ENCODE results near the gene SMIM28.
A peak's percentile ranks its signal among the peaks of the same experiment; 100 is the strongest.
"Not testable (repeated sequence)": the region's sequence is repeated elsewhere in the genome, so short reads cannot be mapped to it uniquely, and the experiment has no call there.

SMIM28 gene

GRCh38 chr6:138377844-138378243 lies at the start of gene SMIM28:
Gene SMIM28 (plus strand): TSS chr6:138377905. CDS start chr6:138378073, 168 bp downstream.
- no peak for DNase-seq (ENCODE audit: low spot score)

GRCh38 chr6:138328210-138328609 lies 49.5 kb upstream of the SMIM28 start:
- no peak for DNase-seq (ENCODE audit: low spot score)

GRCh38 chr6:138330763-138331162 lies 46.9 kb upstream of the SMIM28 start:
- DNase-seq (ENCODE audit: low spot score), result no peak

- no peak for DNase-seq (ENCODE audit: low spot score)
Observed at GRCh38 chr6:138331444-138331843, 46.3 kb upstream of the SMIM28 start.

GRCh38 chr6:138331984-138332383 lies 45.7 kb upstream of the SMIM28 start:
- no peak for DNase-seq (ENCODE audit: low spot score)

GRCh38 chr6:138334000-138334399 lies 43.7 kb upstream of the SMIM28 start:
- no peak for DNase-seq (ENCODE audit: low spot score)

- no peak for DNase-seq (ENCODE audit: low spot score)
Observed at GRCh38 chr6:138334963-138335362, 42.7 kb upstream of the SMIM28 start.

GRCh38 chr6:138336221-138336620 lies 41.5 kb upstream of the SMIM28 start:
- DNase-seq (ENCODE audit: low spot score), result no peak

GRCh38 chr6:138337076-138337475 lies 40.6 kb upstream of the SMIM28 start:
- no peak for DNase-seq (ENCODE audit: low spot score)

GRCh38 chr6:138339024-138339423 lies 38.7 kb upstream of the SMIM28 start:
- DNase-seq (ENCODE audit: low spot score), result no peak

GRCh38 chr6:138341176-138341575 lies 36.5 kb upstream of the SMIM28 start:
- DNase-seq (ENCODE audit: low spot score), result no peak

- no peak for DNase-seq (ENCODE audit: low spot score)
Observed at GRCh38 chr6:138343112-138343511, 34.6 kb upstream of the SMIM28 start.

- no peak for DNase-seq (ENCODE audit: low spot score)
Observed at GRCh38 chr6:138345565-138346285, 32.0 kb upstream of the SMIM28 start.

GRCh38 chr6:138346302-138347195 lies 31.2 kb upstream of the SMIM28 start:
- DNase-seq (ENCODE audit: low spot score), result no peak

GRCh38 chr6:138347864-138348263 lies 29.8 kb upstream of the SMIM28 start:
- no peak for DNase-seq (ENCODE audit: low spot score)

- DNase-seq (ENCODE audit: low spot score), result no peak
Observed at GRCh38 chr6:138349891-138350290, 27.8 kb upstream of the SMIM28 start.

- no peak for DNase-seq (ENCODE audit: low spot score)
Observed at GRCh38 chr6:138357928-138358327, 19.8 kb upstream of the SMIM28 start.

- DNase-seq (ENCODE audit: low spot score), result not testable (repeated sequence)
Observed at GRCh38 chr6:138368684-138369083, 9.0 kb upstream of the SMIM28 start.

GRCh38 chr6:138370631-138371451 lies 6.9 kb upstream of the SMIM28 start:
- no peak for DNase-seq (ENCODE audit: low spot score)

GRCh38 chr6:138371452-138371711 lies 6.3 kb upstream of the SMIM28 start:
- DNase-seq (ENCODE audit: low spot score), result no peak

- no peak for DNase-seq (ENCODE audit: low spot score)
Observed at GRCh38 chr6:138371720-138372119, 6.0 kb upstream of the SMIM28 start.

GRCh38 chr6:138372711-138373463 lies 4.8 kb upstream of the SMIM28 start:
- DNase-seq (ENCODE audit: low spot score), result peak; percentile 24
